IPS DF 6.9 (cell line): ENCODE results near the gene FAP.

ENCODE experiments used
- DNase-seq: peaks from one replicate; pipeline ENCODE4 v3.0.0-alpha.2; 2013; ENCODE audit warnings: low read depth, low spot score
- H3K27ac ChIP-seq: one replicate; pipeline ENCODE4 v1.5.1; 2013; ENCODE audit warnings: low read length, control low read depth
- H3K27me3 ChIP-seq: 2 replicates; pipeline ENCODE4 v1.6.1; 2013; ENCODE audit warnings: mild to moderate bottlenecking, low read length; ENCODE audit not compliant: control insufficient read depth, insufficient read depth
- H3K36me3 ChIP-seq: 2 replicates; pipeline ENCODE4 v1.6.1; 2013; ENCODE audit warnings: low read length; ENCODE audit not compliant: control insufficient read depth, insufficient read depth
- H3K4me1 ChIP-seq: 2 replicates; pipeline ENCODE4 v1.6.1; 2013; ENCODE audit warnings: low read length; ENCODE audit not compliant: control insufficient read depth, insufficient read depth
- H3K4me3 ChIP-seq: 2 replicates; pipeline ENCODE4 v1.5.1; 2013; ENCODE audit warnings: mild to moderate bottlenecking, low read length
- H3K9me3 ChIP-seq: 2 replicates; pipeline ENCODE4 v1.6.1; 2013; ENCODE audit warnings: low read length, inconsistent platforms; ENCODE audit not compliant: control insufficient read depth, insufficient read depth
- WGBS: extraction: QIAGEN DNeasy Blood & Tissue Kit; methylation state at CpG from one replicate; pipeline ENCODE4 v1.1.7; 2013; ENCODE audit warnings: mixed read lengths, missing lambda C conversion rate; ENCODE audit not compliant: insufficient read length, insufficient coverage; 5-methylcytosine and 5-hydroxymethylcytosine counted together

Gene FAP

GRCh38 chr2:162188451-162188850 is 54.8 kb downstream of the FAP start:
- Histone ChIP-seq H3K36me3 (no peaks in the 10 kb centered on the region), H3K27ac (no peak overlapping the region), H3K4me1 (no peaks in the 10 kb centered on the region), H3K9me3 (no peaks in the 10 kb centered on the region), H3K27me3 (no peaks in the 10 kb centered on the region), H3K4me3 (no peak overlapping the region)
- DNase-seq = no peak
- WGBS = no CpG with 5 or more reads among the region's 3 CpGs

DNA sequence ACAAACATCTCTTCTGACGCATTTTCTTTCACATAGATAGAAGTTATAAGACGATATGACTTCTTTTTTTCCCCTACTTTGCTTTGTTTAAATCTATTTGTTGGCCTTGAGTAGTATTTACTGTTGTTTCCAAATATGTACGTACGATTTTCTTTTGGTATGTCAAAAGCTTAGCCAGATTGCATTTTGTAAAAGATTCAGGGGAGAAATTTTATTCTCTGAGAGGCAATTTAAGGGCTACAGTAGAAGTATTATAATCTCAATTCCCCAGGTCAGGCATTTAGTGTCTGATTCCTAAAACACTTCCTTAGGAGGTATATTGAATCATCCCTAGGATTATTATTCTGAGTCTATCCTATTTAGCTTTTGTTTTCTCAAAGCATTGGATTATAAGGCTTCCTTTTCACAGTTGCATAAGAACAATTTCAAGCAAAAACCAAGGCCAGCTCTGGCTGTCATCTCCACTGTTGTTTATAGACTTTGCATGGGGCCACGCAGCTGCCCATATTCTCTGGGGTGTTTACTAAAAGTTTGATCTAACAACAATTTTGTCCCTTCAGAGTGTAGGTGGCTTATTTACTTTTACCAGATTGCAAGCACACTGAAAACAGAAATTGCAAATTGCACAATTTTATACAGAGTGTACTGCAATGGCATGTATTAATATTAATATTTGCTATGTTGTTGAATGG is 57.6 kb downstream of the FAP start:
- DNase-seq = no peak
- Histone ChIP-seq H3K27ac (no peak overlapping the region), H3K27me3 (no peaks in the 10 kb centered on the region), H3K4me1 (no peaks in the 10 kb centered on the region), H3K4me3 (no peak overlapping the region), H3K36me3 (no peaks in the 10 kb centered on the region), H3K9me3 (no peaks in the 10 kb centered on the region)
- WGBS = no CpG with 5 or more reads among the region's 5 CpGs

DNA sequence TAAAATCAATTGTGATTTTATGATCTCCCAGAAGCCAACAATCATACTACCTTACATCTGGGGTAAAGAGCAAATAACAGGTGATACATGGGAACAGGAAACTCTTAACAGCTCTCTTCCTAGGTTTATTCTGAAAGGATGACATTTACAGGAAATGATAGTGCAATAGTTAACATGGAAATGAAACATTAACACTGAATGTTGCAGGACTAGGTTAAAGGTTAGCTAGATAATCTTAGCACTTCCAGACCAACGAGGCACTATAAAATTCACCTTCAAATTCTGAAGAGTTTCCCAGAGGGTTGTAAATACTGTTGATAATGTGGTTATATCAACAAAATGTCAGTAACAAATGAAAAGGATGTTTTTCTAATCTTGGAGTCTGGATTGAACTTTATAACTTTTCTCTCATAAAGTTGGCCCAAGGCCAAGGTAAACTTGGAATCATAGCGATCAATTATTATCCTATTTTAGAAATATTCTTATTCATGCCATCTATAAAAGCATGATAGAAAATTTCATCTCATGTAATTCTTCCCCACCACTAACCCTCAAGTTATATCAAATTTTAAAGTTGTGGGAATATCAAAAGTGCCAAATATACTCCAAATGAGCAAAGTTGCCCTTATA is 58.3 kb downstream of the FAP start:
- Histone ChIP-seq H3K4me3 (no peak overlapping the region), H3K36me3 (no peaks in the 10 kb centered on the region), H3K4me1 (no peaks in the 10 kb centered on the region), H3K27ac (no peak overlapping the region), H3K9me3 (no peaks in the 10 kb centered on the region), H3K27me3 (no peaks in the 10 kb centered on the region)
- no peak for DNase-seq
- no CpG with 5 or more reads among the region's 2 CpGs for WGBS

DNA sequence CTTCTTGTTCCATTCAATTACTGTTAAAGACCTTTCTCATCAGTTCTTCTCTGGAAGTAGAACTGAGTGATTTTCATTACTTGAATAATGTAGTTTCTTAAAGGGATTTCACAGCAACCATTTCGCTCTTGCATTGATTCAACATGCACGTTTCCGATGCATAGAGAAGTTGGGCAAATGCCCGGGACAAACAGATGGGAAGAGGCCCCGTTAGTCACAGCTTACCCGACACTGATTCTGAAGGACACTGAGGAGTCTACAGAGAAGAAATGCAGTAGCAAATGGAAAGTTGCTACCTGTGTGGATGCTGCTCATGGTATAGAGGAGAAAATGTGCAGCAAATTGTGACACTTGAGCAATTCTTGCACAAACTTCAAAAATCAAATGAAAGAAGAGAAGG is 58.9 kb downstream of the FAP start:
- H3K36me3 ChIP-seq = no peaks in the 10 kb centered on the region
- no peak for DNase-seq
- no CpG with 5 or more reads among the region's 6 CpGs for WGBS

GRCh38 chr2:162182395-162182794 is 60.9 kb downstream of the FAP start:
- DNase-seq = no peak
- Histone ChIP-seq H3K27ac (no peak overlapping the region), H3K36me3 (no peaks in the 10 kb centered on the region), H3K4me1 (no peaks in the 10 kb centered on the region), H3K9me3 (no peaks in the 10 kb centered on the region), H3K4me3 (no peak overlapping the region), H3K27me3 (no peaks in the 10 kb centered on the region)
- WGBS = no CpG with 5 or more reads among the region's 2 CpGs

More for the DNA sequence above, 58.9 kb downstream of the FAP start:
- Histone ChIP-seq H3K27me3 (no peaks in the 10 kb centered on the region), H3K9me3 (no peaks in the 10 kb centered on the region), H3K27ac (no peak overlapping the region), H3K4me3 (no peak overlapping the region), H3K4me1 (no peaks in the 10 kb centered on the region)

GRCh38 chr2:162177301-162177700 is 65.9 kb downstream of the FAP start:
- H3K4me3 ChIP-seq = no peak overlapping the region
- no peak overlapping the region for H3K27ac ChIP-seq
- DNase-seq = no peak
- H3K4me1 ChIP-seq = no peaks in the 10 kb centered on the region
- H3K9me3 ChIP-seq = no peaks in the 10 kb centered on the region
- no peaks in the 10 kb centered on the region for H3K27me3 ChIP-seq
- 100% methylated on average over 2 of the region's 4 CpGs for WGBS
- H3K36me3 ChIP-seq = no peaks in the 10 kb centered on the region

- Histone ChIP-seq H3K4me3 (no peak overlapping the region), H3K27me3 (no peaks in the 10 kb centered on the region), H3K27ac (no peak overlapping the region), H3K9me3 (no peaks in the 10 kb centered on the region), H3K36me3 (no peaks in the 10 kb centered on the region), H3K4me1 (peaks cover 1% of the 10 kb centered on the region; the same call in 1 of the 2 replicates)
- no peak for DNase-seq
- no CpG with 5 or more reads among the region's 3 CpGs for WGBS
Measured at GRCh38 chr2:162175714-162176113, 67.5 kb downstream of the FAP start.

GRCh38 chr2:162174746-162175145 is 68.5 kb downstream of the FAP start:
- no peak overlapping the region for H3K4me3 ChIP-seq
- H3K36me3 ChIP-seq = no peaks in the 10 kb centered on the region
- no peaks in the 10 kb centered on the region for H3K9me3 ChIP-seq
- no peaks in the 10 kb centered on the region for H3K27me3 ChIP-seq
- WGBS = no CpG with 5 or more reads among the region's 5 CpGs
- no peak overlapping the region for H3K27ac ChIP-seq
- no peak for DNase-seq
- peaks cover 1% of the 10 kb centered on the region; the same call in 1 of the 2 replicates for H3K4me1 ChIP-seq

- no peaks in the 10 kb centered on the region for H3K9me3 ChIP-seq
- H3K4me3 ChIP-seq = no peak overlapping the region
- no peaks in the 10 kb centered on the region for H3K27me3 ChIP-seq
- no peaks in the 10 kb centered on the region for H3K36me3 ChIP-seq
- DNase-seq = no peak
- no peak overlapping the region for H3K27ac ChIP-seq
- no CpG with 5 or more reads among the region's 1 CpG for WGBS
- peaks cover 1% of the 10 kb centered on the region; the same call in 1 of the 2 replicates for H3K4me1 ChIP-seq
Measured at GRCh38 chr2:162172802-162173370, 70.4 kb downstream of the FAP start.

DNA sequence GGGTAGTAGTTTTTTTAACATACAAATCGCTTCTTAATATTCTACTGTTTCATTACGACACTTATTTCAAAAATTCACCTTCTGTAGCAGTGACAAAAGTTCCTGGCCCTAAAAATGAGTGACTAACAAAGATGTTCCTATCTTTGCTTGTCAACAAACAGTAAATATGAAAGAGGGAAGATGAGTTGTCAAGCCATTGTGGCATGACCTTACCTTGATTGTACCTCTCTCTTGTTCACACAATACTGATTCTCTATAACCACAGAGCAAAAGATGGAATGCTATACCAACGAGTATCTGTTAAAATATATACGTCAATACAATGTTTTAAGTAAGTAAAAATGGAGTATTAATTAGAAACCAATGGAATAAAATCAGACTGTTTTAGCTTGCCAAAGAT is 76.5 kb downstream of the FAP start:
- Histone ChIP-seq H3K4me3 (no peak overlapping the region), H3K9me3 (no peaks in the 10 kb centered on the region), H3K36me3 (no peaks in the 10 kb centered on the region), H3K27ac (no peak overlapping the region), H3K4me1 (peaks cover 1% of the 10 kb centered on the region; the same call in 1 of the 2 replicates), H3K27me3 (no peaks in the 10 kb centered on the region)
- no CpG with 5 or more reads among the region's 4 CpGs for WGBS
- DNase-seq = no peak
